WERI-Rb-1 (cell line): ENCODE measurements around the gene ABI3.

Source experiments
- DNase-seq: peaks from one replicate; pipeline ENCODE4 v3.0.0-alpha.2; 2020
- H3K27ac ChIP-seq: fragments of 250-450 bp; sonication (Bioruptor Pico); 2 replicates; pipeline ENCODE4 v1.5.1; 2020; ENCODE audit warnings: mild to moderate bottlenecking, moderate library complexity
- H3K27me3 ChIP-seq: fragments of 250-450 bp; sonication (Bioruptor Pico); 2 replicates; pipeline ENCODE4 v1.5.1; 2021; ENCODE audit warnings: mild to moderate bottlenecking, low read depth, moderate library complexity; ENCODE audit not compliant: insufficient read depth, severe bottlenecking
- H3K36me3 ChIP-seq: fragments of 250-450 bp; sonication (Bioruptor Pico); 2 replicates; pipeline ENCODE4 v1.5.1; 2020; ENCODE audit warnings: mild to moderate bottlenecking, moderate library complexity
- H3K4me3 ChIP-seq: 2 replicates; pipeline ENCODE4 v1.5.1; 2011; ENCODE audit warnings: low read depth, mild to moderate bottlenecking, control low read depth, low read length
- H3K9me3 ChIP-seq: fragments of 250-450 bp; sonication (Bioruptor Pico); 2 replicates; pipeline ENCODE4 v1.5.1; 2021; ENCODE audit warnings: mild to moderate bottlenecking, moderate library complexity; ENCODE audit not compliant: severe bottlenecking
- CTCF ChIP-seq: IDR thresholded peaks from 2 replicates; pipeline ENCODE4 v1.5.1; 2011; ENCODE audit warnings: low read depth, mild to moderate bottlenecking, control low read depth, inconsistent platforms, low read length

The ABI3 gene

GRCh38 chr17:49225554-49226236 lies 15.2 kb downstream of the ABI3 start:
- no peak for TF ChIP-seq CTCF
- H3K27me3 ChIP-seq = no peaks in the 10 kb centered on the region
- no peaks in the 10 kb centered on the region for H3K9me3 ChIP-seq
- no peak overlapping the region; the same call in 1 of the 2 replicates for H3K27ac ChIP-seq
- DNase-seq = no peak
- H3K36me3 ChIP-seq = no peaks in the 10 kb centered on the region; the same call in 1 of the 2 replicates
- no peak overlapping the region for H3K4me3 ChIP-seq

- no peaks in the 10 kb centered on the region for H3K27me3 ChIP-seq
Measured at GRCh38 chr17:49226771-49227435, 16.4 kb downstream of the ABI3 start.

GRCh38 chr17:49227436-49228261 lies 17.1 kb downstream of the ABI3 start:
- no peaks in the 10 kb centered on the region for H3K27me3 ChIP-seq

More at GRCh38 chr17:49226771-49227435, 16.4 kb downstream of the ABI3 start:
- TF ChIP-seq CTCF = no peak
- no peak overlapping the region for H3K27ac ChIP-seq
- H3K36me3 ChIP-seq = no peaks in the 10 kb centered on the region; the same call in 1 of the 2 replicates
- DNase-seq = no peak
- H3K4me3 ChIP-seq = no peak overlapping the region
- H3K9me3 ChIP-seq = no peaks in the 10 kb centered on the region

GRCh38 chr17:49229076-49229804 lies 18.7 kb downstream of the ABI3 start:
- TF ChIP-seq CTCF = no peak
- Histone ChIP-seq H3K4me3 (no peak overlapping the region), H3K36me3 (no peaks in the 10 kb centered on the region; the same call in 1 of the 2 replicates), H3K27me3 (no peaks in the 10 kb centered on the region), H3K27ac (no peak overlapping the region), H3K9me3 (no peaks in the 10 kb centered on the region)
- DNase-seq = no peak

More at GRCh38 chr17:49227436-49228261, 17.1 kb downstream of the ABI3 start:
- peak; percentile 98 for TF ChIP-seq CTCF
- Histone ChIP-seq H3K27ac (no peak overlapping the region), H3K9me3 (no peaks in the 10 kb centered on the region), H3K4me3 (no peak overlapping the region), H3K36me3 (no peaks in the 10 kb centered on the region; the same call in 1 of the 2 replicates)
- DNase-seq = peak; percentile 93

GRCh38 chr17:49229805-49230600 lies 19.5 kb downstream of the ABI3 start:
- Histone ChIP-seq H3K4me3 (peak overlapping the region; percentile 75), H3K36me3 (no peaks in the 10 kb centered on the region), H3K27ac (no peak overlapping the region), H3K9me3 (no peaks in the 10 kb centered on the region), H3K27me3 (no peaks in the 10 kb centered on the region)
- TF ChIP-seq CTCF = no peak
- no peak for DNase-seq
